ENCODE measurements around the gene CCL22. TPM values are rescaled to one million over a fixed set of nuclear protein-coding genes. Genes with fewer than 3 reads are reported as not detected.
"Not testable (repeated sequence)": the region's sequence is repeated elsewhere in the genome, so short reads cannot be mapped to it uniquely, and the experiment has no call there.

CCL22 gene
- total and polyA plus RNA-seq, 5 donors: 0.11 TPM; not detected in 4

DNA sequence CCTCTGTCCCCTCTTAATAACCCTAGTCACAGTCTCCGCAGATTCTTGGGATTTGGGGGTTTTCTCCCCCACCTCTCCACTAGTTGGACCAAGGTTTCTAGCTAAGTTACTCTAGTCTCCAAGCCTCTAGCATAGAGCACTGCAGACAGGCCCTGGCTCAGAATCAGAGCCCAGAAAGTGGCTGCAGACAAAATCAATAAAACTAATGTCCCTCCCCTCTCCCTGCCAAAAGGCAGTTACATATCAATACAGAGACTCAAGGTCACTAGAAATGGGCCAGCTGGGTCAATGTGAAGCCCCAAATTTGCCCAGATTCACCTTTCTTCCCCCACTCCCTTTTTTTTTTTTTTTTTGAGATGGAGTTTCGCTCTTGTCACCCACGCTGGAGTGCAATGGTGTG, 5.6 kb downstream of the CCL22 start:
- H3K4me3 ChIP-seq (ENCODE audit: low read length): no peak overlapping the region
- intact Hi-C loops (cut with DNase I): no loop called here
- H3K27me3 ChIP-seq (ENCODE audit: control insufficient read depth, insufficient read depth): no peaks in the 10 kb centered on the region
- no peaks in the 10 kb centered on the region for H3K9me3 ChIP-seq (ENCODE audit: control insufficient read depth, low read length)
- WGBS: 95% methylated on average over 3 of the region's 3 CpGs
- no peak for ATAC-seq
- no peaks in the 10 kb centered on the region for H3K4me1 ChIP-seq (ENCODE audit: control insufficient read depth, insufficient read depth, low read length)
- DNase-seq: no peak
- H3K27ac ChIP-seq (ENCODE audit: low read length): no peak overlapping the region

DNA sequence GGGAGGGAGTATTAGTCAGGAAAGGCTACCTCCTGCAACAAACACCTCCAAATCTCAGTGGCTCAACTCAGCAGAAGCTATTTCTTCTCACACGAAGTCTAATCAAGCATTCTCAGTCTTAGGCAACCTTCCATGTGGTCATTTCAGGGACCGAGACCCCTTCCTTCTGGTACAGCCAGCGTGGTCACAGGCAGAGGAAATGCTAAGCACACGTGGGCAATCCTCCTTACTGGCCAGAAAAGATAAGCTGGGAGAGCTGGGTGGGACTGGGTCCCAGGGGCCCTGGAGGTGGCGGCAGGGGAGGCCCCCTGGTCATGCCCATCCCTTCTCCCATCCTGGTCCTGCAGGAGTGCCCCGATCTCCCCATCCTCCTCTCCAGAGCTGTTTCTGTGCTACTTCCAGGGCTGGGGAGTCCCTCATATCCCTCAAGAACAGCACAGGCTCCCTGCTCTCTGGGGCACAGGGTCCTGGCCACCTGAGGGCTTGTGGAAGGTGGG, 8.0 kb downstream of the CCL22 start:
- no peaks in the 10 kb centered on the region for H3K9me3 ChIP-seq (ENCODE audit: control insufficient read depth, low read length)
- ATAC-seq: peak; percentile 45 to 49
- 30% methylated on average over 6 of the region's 6 CpGs for WGBS
- no peaks in the 10 kb centered on the region for H3K4me1 ChIP-seq (ENCODE audit: control insufficient read depth, insufficient read depth, low read length)
- intact Hi-C loops (cut with DNase I): no loop called here
- no peak for DNase-seq
- no peak overlapping the region for H3K4me3 ChIP-seq (ENCODE audit: low read length)
- no peaks in the 10 kb centered on the region for H3K27me3 ChIP-seq (ENCODE audit: control insufficient read depth, insufficient read depth)
- H3K27ac ChIP-seq (ENCODE audit: low read length): peak overlapping the region; percentile 18

DNA sequence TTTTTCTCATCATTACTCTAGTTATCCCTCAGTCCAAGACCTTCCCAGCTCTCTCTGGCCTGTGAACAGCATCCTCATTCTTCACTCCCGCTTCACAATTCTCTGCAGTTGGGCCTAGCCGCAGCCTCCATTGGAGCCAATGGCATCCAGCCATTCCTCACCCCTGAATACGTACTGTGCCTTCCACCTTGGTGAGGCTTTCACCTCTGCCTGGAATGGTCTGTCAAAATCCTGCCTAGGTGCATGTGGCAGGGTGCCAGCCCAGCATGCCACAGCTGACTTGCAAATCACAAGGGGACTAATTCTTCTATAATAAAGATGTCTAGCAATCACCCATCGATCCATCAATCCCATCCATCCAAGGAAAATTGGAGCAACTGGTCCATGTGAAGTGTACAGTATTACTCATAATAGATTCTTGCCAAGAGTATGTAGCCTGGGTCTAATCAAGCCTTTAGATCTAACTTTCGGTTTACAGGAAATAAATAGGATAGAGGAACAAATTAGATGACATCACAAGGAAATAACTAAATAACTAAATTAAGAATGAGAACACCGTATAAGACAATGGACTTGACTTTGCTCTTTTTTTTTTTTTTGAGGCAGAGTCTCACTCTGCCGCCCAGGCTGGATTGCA, 8.7 kb downstream of the CCL22 start:
- Histone ChIP-seq H3K9me3 (ENCODE audit: control insufficient read depth, low read length) (no peaks in the 10 kb centered on the region), H3K4me1 (ENCODE audit: control insufficient read depth, insufficient read depth, low read length) (no peaks in the 10 kb centered on the region), H3K27me3 (ENCODE audit: control insufficient read depth, insufficient read depth) (no peaks in the 10 kb centered on the region), H3K27ac (ENCODE audit: low read length) (no peak overlapping the region), H3K4me3 (ENCODE audit: low read length) (no peak overlapping the region)
- 65% methylated on average over 7 of the region's 7 CpGs for WGBS
- intact Hi-C loops (cut with DNase I): no loop called here
- no peak for DNase-seq
- ATAC-seq: no peak

DNA sequence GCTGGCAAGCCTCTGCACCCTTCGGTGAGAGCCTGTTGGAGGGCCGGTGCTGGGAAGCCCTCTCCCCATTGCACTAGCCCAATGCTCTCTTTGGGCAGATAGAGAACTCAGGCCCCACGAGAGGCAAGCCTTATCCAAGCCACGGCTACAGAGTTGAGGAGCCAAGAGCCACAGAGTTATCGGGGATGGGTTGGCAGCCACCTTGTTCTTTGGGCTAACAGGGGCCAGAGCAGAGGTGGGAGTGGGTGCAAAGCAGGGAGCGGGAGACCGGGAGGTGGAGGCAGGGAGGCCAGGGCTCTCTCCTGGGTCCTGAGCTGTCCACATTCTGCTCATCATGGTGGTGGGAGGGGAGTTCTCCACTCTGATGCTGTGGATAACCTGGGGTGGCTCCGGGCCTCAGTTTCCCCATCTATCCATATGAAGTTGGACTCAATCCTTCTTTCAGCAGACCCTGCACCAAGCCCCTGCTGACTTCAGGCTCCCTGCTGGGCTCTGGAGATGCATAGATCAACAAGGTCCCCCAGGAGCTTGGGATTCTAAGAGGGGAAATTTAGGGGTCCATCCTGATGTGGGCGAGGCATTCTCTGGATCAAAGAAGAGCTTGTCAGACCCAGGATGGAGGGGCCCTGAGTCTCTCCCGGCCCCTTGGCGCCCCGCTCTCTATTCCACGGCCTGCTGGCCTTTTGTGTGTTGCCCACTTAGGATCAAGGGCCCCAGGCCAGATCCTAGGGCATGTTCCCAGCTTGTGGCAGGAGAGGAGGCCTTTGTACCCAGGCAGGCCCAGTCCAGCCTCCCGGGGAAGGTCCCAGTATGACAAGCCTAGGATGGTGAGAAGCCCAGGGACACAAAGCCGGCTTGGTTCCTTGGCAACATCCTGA, 13.2 kb downstream of the CCL22 start:
- Histone ChIP-seq H3K27me3 (ENCODE audit: control insufficient read depth, insufficient read depth) (no peaks in the 10 kb centered on the region), H3K4me1 (ENCODE audit: control insufficient read depth, insufficient read depth, low read length) (no peaks in the 10 kb centered on the region), H3K27ac (ENCODE audit: low read length) (peak overlapping the region; percentile 51), H3K4me3 (ENCODE audit: low read length) (no peak overlapping the region), H3K9me3 (ENCODE audit: control insufficient read depth, low read length) (no peaks in the 10 kb centered on the region)
- DNase-seq: no peak
- ATAC-seq: no peak
- WGBS: 70% methylated on average over 15 of the region's 15 CpGs
- intact Hi-C loops (cut with DNase I): no loop called here

DNA sequence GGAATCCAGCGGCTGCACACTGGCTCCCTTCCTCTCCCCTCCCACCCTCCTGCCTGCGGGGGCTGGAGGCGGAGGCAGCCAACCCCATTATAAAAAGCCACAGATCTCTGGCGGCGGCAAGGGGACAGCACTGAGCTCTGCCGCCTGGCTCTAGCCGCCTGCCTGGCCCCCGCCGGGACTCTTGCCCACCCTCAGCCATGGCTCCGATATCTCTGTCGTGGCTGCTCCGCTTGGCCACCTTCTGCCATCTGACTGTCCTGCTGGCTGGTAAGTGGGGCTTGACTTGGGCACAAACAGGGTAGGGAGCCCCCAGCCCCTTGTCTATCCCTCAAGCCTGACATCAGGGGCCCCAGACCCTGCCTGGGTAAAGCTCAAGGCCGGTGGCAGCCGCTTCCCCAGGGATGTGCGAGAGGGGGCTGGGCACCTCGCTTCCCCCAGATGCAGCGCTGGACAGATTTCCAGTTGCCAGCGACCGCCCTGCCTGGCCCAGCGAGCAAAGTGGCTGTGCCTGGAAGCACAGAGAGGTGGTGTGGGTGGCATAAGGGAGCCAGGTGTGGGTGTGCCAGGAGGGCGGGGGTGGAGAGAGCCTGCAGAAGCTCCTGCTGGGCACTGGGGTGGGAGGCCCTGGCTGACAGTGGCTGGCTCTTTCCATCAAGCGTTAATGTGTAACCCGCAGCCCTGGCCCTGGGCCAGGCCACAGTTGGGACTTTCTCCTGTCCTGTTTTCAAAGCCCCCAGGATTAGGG, 14.0 kb downstream of the CCL22 start, which contains the start of gene CX3CL1:
TSS of gene CX3CL1 (plus strand) at position 119 of the 745 bp plus-strand sequence. CDS start at position 198, 79 bp downstream.
- Histone ChIP-seq H3K27ac (ENCODE audit: low read length) (peak within 1 kb of the TSS; percentile 84), H3K4me3 (ENCODE audit: low read length) (peak within 1 kb of the TSS; percentile 55), H3K9me3 (ENCODE audit: control insufficient read depth, low read length) (no peaks in the 10 kb centered on the region), H3K4me1 (ENCODE audit: control insufficient read depth, insufficient read depth, low read length) (no peaks in the 10 kb centered on the region), H3K27me3 (ENCODE audit: control insufficient read depth, insufficient read depth) (no peaks in the 10 kb centered on the region)
- DNase-seq: peak; percentile 80 to 90 (median 86)
- peak; percentile 91 for ATAC-seq
- intact Hi-C loops (cut with DNase I): no loop called here
- WGBS: 13% methylated on average over 23 of the region's 23 CpGs

DNA sequence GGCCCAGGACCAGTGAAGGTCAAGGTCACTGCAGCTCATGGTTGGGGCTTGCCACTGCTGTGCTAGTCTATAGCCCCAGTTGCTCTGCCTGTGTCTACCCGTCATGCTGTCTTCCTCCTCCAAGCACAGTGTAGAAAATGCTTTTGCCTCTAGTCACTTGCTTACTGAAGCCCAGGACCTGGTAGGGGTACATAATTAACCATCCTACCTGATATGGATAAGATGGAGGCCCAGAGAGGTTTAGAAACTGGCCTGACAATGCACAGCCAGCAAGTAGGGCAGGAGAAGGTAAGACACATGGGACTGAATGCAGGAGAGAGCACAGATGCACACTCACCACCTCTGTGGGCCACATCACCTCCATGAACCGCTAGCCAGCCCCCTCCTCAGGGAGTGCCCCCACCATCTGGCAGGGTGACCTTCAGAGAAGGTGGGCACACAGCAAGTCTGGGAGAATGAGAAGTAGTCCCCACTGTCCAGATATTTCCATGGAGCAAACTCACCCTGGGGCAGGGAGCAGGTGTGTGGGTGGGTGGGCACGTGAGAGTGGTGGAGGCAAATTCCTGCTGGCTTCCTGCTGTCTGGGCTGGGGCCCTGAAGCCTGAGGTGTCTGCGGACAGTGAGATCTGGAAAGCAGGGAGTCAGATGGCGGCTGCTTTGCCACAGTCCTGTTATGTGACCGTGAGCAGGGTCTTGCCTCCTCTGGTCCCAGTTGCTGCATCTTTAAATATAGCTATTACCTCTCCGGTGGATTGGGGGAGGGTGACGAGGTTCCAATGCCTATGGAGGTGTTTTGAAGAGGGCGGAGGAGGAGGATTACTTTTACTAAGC, 14.7 kb downstream of the CCL22 start:
- Histone ChIP-seq H3K27ac (ENCODE audit: low read length) (peak overlapping the region; percentile 84), H3K4me3 (ENCODE audit: low read length) (peak overlapping the region; percentile 55), H3K27me3 (ENCODE audit: control insufficient read depth, insufficient read depth) (no peaks in the 10 kb centered on the region), H3K9me3 (ENCODE audit: control insufficient read depth, low read length) (no peaks in the 10 kb centered on the region), H3K4me1 (ENCODE audit: control insufficient read depth, insufficient read depth, low read length) (no peaks in the 10 kb centered on the region)
- intact Hi-C loops (cut with DNase I): no loop called here
- DNase-seq (no peak), ATAC-seq (peak in 1 of 2 donors; percentile 3)
- WGBS: 56% methylated on average over 9 of the region's 9 CpGs

DNA sequence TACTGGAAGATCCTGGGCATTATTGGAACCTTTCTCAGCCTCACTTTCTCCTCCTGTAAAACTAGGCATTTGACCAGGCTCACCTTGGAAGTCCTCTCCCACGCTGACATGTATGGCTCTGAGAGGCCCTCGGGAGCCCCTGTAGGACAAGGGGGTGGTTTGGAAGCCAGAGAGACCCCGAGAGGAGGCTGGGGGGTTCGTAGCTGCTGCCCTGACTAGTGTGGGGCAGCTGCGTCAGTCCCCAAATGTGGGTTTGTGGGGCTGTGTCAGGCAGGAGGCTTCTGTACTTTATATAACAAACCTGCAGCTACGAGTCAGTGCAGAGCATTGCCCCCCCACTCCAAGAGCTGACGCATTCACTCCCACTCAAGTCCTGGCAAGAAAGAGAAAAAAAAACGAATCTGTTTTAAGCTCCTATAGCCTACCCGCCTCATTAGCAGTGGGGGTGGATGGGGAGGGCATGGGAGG, 15.5 kb downstream of the CCL22 start:
- ATAC-seq (peak in 1 of 2 donors; percentile 12), DNase-seq (no peak)
- Histone ChIP-seq H3K27me3 (ENCODE audit: control insufficient read depth, insufficient read depth) (no peaks in the 10 kb centered on the region), H3K4me1 (ENCODE audit: control insufficient read depth, insufficient read depth, low read length) (no peaks in the 10 kb centered on the region), H3K4me3 (ENCODE audit: low read length) (peak overlapping the region; percentile 55), H3K27ac (ENCODE audit: low read length) (peak overlapping the region; percentile 39), H3K9me3 (ENCODE audit: control insufficient read depth, low read length) (no peaks in the 10 kb centered on the region)
- intact Hi-C loops (cut with DNase I): no loop called here
- 50% methylated on average over 9 of the region's 9 CpGs for WGBS

DNA sequence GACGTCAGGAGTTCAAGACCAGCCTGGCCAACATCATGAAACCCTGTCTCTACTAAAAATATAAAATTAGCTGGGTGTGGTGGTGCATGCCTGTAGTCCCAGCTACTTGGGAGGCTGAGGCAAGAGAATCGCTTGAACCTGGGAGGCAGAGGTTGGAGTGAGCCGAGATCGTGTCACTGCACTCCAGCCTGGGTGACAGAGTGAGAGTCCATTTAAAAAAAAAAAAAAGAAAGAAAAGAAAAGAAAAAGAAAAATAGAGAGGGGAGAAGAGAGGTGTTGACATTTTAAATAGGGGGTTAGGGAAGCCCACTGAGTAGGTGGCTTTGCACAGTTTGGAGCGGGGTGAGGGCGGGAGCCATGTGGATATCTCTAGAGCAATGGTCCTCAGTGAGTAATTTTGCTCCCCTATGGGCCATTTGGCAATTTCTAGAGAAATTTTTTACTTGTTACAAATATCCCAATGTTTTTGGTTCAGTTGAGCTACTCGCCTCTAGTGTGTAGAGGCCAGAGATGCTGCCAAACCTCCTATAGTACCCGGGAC, 16.4 kb downstream of the CCL22 start:
- DNase-seq; H3K4me3 ChIP-seq (ENCODE audit: low read length); H3K27ac ChIP-seq (ENCODE audit: low read length); H3K4me1 ChIP-seq (ENCODE audit: control insufficient read depth, insufficient read depth, low read length); H3K27me3 ChIP-seq (ENCODE audit: control insufficient read depth, insufficient read depth); ATAC-seq; H3K9me3 ChIP-seq (ENCODE audit: control insufficient read depth, low read length); intact Hi-C loops (cut with DNase I): not testable (repeated sequence)
- WGBS: 74% methylated on average over 8 of the region's 8 CpGs

DNA sequence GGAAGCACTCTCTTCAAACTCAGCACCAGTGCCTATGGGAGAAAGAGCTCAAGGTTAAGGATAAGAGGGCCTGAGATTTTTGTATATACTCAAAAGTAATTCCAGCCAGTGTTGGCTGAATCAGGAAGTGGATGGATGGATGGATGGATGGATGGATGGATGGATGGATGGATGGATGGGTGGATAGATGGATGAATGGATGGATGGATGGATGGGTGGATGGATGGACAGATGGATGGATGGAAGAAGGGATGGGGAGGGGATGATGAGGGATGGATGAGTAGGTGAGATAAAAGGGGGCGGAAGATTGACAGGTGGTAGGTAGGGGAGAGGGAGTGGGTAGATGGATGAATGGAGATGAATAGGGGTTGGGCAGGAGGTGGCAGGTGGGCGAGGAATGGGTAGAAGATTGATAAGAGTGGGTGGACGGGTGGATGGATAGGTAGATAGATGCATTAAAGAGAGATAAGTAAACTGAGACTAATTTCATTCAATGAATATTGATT, 17.8 kb downstream of the CCL22 start:
- DNase-seq (no peak), ATAC-seq (no peak)
- H3K27ac ChIP-seq (ENCODE audit: low read length): no peak overlapping the region
- H3K4me1 ChIP-seq (ENCODE audit: control insufficient read depth, insufficient read depth, low read length): no peaks in the 10 kb centered on the region
- intact Hi-C loops (cut with DNase I): no loop called here
- 88% methylated on average over 3 of the region's 3 CpGs for WGBS
- no peaks in the 10 kb centered on the region for H3K9me3 ChIP-seq (ENCODE audit: control insufficient read depth, low read length)
- H3K4me3 ChIP-seq (ENCODE audit: low read length): no peak overlapping the region
- H3K27me3 ChIP-seq (ENCODE audit: control insufficient read depth, insufficient read depth): no peaks in the 10 kb centered on the region

Measured in right cardiac atrium (tissue), 5 donors.